GM21528 (cell line): Measurements from ENCODE around the gene CEP128.

ENCODE experiments used
- ATAC-seq: cut with Tn5 transposase; IDR thresholded peaks from one replicate; pipeline ENCODE4 v1.9.1; 2021; ENCODE audit warnings: mild to moderate bottlenecking, moderate library complexity; ENCODE audit not compliant: unreplicated experiment, low FRiP score

Gene CEP128

GRCh38 chr14:80781972-80782367 is 159.6 kb downstream of the CEP128 start:
- no peak for ATAC-seq

GRCh38 chr14:80780500-80780899 is 161.0 kb downstream of the CEP128 start:
- no peak for ATAC-seq

- ATAC-seq = no peak
These were observed 164.9 kb downstream of the CEP128 start for GRCh38 chr14:80776657-80777056.

- ATAC-seq = no peak
These were observed 165.4 kb downstream of the CEP128 start for GRCh38 chr14:80776186-80776585.

GRCh38 chr14:80772504-80772903 is 169.0 kb downstream of the CEP128 start:
- ATAC-seq = no peak

- ATAC-seq = no peak
These were observed 170.3 kb downstream of the CEP128 start for GRCh38 chr14:80771201-80771600.

- ATAC-seq = no peak
These were observed 171.2 kb downstream of the CEP128 start for GRCh38 chr14:80770114-80770908.

GRCh38 chr14:80768646-80769045 is 172.9 kb downstream of the CEP128 start:
- no peak for ATAC-seq

- ATAC-seq = no peak
These were observed 176.5 kb downstream of the CEP128 start for GRCh38 chr14:80764921-80765507.

- ATAC-seq = no peak
These were observed 177.0 kb downstream of the CEP128 start for GRCh38 chr14:80764496-80764895.

GRCh38 chr14:80762641-80763228 is 178.8 kb downstream of the CEP128 start:
- ATAC-seq = no peak

GRCh38 chr14:80754696-80755095 is 186.8 kb downstream of the CEP128 start:
- ATAC-seq = no peak

GRCh38 chr14:80751285-80751684 is 190.3 kb downstream of the CEP128 start:
- ATAC-seq = no peak

- no peak for ATAC-seq
These were observed 215.3 kb downstream of the CEP128 start for GRCh38 chr14:80726211-80726610.

- no peak for ATAC-seq
These were observed 222.6 kb downstream of the CEP128 start for GRCh38 chr14:80718940-80719339.

GRCh38 chr14:80714474-80714873 is 227.1 kb downstream of the CEP128 start:
- ATAC-seq = no peak

GRCh38 chr14:80713076-80713850 is 228.3 kb downstream of the CEP128 start:
- ATAC-seq = no peak

GRCh38 chr14:80705241-80705980 is 236.1 kb downstream of the CEP128 start:
- no peak for ATAC-seq

GRCh38 chr14:80700601-80701000 is 240.9 kb downstream of the CEP128 start:
- no peak for ATAC-seq

- ATAC-seq = peak; percentile 52
These were observed 241.7 kb downstream of the CEP128 start for GRCh38 chr14:80699861-80700260.
